Smooth muscle cell (in vitro differentiated cells): ENCODE data around the gene ZNF577. TPM values are rescaled to one million over a fixed set of nuclear protein-coding genes. Genes with fewer than 3 reads are reported as not detected.
A peak's percentile ranks its signal among the peaks of the same experiment; 100 is the strongest.

Experiments used
- DNase-seq: peaks from one replicate; lab custom pipeline; 2025; ENCODE audit not compliant: unreplicated experiment; lab: John Stamatoyannopoulos, UW
- H2AFZ ChIP-seq: fragments of 200-600 bp; sonication (generic); 2 replicates; pipeline ENCODE4 v1.6.0; 2016; ENCODE audit warnings: antibody characterized with exemption, low read depth, mild to moderate bottlenecking
- H3F3A ChIP-seq: fragments of 200-600 bp; sonication (generic); 2 replicates; pipeline ENCODE4 v1.6.0; 2017; ENCODE audit warnings: antibody characterized with exemption, low read depth
- H3K27ac ChIP-seq: fragments of 200-600 bp; sonication (generic); 2 replicates; pipeline ENCODE4 v1.5.1; 2016; ENCODE audit warnings: low read depth, mild to moderate bottlenecking
- H3K27me3 ChIP-seq: fragments of 200-600 bp; sonication (generic); 2 replicates; pipeline ENCODE4 v1.6.1; 2016; ENCODE audit warnings: low read depth, mild to moderate bottlenecking
- H3K36me3 ChIP-seq: fragments of 200-600 bp; sonication (generic); 2 replicates; pipeline ENCODE4 v1.5.1; 2016; ENCODE audit warnings: low read depth
- H3K4me1 ChIP-seq: fragments of 200-600 bp; sonication (generic); 2 replicates; pipeline ENCODE4 v1.5.1; 2016; ENCODE audit warnings: low read depth
- H3K4me2 ChIP-seq: fragments of 200-600 bp; sonication (generic); 2 replicates; pipeline ENCODE4 v1.6.0; 2016; ENCODE audit warnings: mild to moderate bottlenecking
- H3K4me3 ChIP-seq: fragments of 200-600 bp; sonication (generic); 2 replicates; pipeline ENCODE4 v1.5.1; 2016; ENCODE audit warnings: mild to moderate bottlenecking
- H3K79me2 ChIP-seq: fragments of 200-600 bp; sonication (generic); 2 replicates; pipeline ENCODE4 v1.6.0; 2016; ENCODE audit warnings: low read depth, mild to moderate bottlenecking
- H3K9ac ChIP-seq: fragments of 200-600 bp; sonication (generic); 2 replicates; pipeline ENCODE4 v1.6.0; 2016; ENCODE audit warnings: low read depth
- H3K9me3 ChIP-seq: fragments of 200-600 bp; sonication (generic); replicated peaks from 2 replicates; pipeline ENCODE4 v1.5.1; 2016; ENCODE audit warnings: low read depth
- H4K20me1 ChIP-seq: fragments of 200-600 bp; sonication (generic); 2 replicates; pipeline ENCODE4 v1.6.0; 2016; ENCODE audit warnings: low read depth
- WGBS: methylation state at CpG from one replicate; pipeline ENCODE4 v1.1.7; 2016; ENCODE audit warnings: low lambda C conversion rate; 5-methylcytosine and 5-hydroxymethylcytosine counted together
- polyA plus RNA-seq: library from polyadenylated mRNA; unstranded; fragments of >200 nt; fragmentation: Nextera tagmentation; extraction: Ambion mirVana; gene quantifications from 2 replicates; pipeline ENCODE4 v1.2.1, GENCODE V29; 2016
- total RNA-seq: library from RNA; depleted of rRNA; stranded (reverse); fragments of >200 nt; gene quantifications from 2 replicates; pipeline ENCODE4 v1.2.3, GENCODE V29; 2014
- TF ChIP-seq, protein P1 (sequence below): fragments of 200-600 bp; sonication (generic); IDR thresholded peaks from 2 replicates; pipeline ENCODE4 v1.5.1; 2017; ENCODE audit warnings: borderline replicate concordance, mild to moderate bottlenecking, antibody characterized with exemption; ENCODE audit not compliant: insufficient read depth, poor library complexity, severe bottlenecking

Gene ZNF577
- total and polyA plus RNA-seq, 2 experiments from 2014 or later, result 4.8 to 5.8 TPM

DNA sequence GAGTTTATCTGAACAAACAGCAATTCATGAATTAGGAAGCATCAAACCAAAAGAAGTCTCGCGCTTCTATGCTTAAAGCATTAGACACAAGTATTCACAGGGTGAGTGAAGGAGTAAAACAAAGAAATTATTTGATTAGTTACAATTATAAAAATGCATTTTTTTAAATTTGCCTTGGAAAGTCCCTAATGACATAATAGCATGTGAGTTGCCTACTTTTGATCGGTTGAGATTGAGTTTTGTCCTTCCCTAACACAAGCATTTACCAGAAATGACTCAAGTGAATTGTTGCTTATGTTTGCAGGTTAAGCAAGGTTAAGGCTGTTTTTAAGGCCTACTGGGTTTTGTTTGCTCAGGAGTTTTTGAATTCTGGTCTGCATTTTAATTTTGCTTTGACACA lies 17.5 kb upstream of the ZNF577 start:
- H3K9me3 ChIP-seq, result peaks cover 8% of the 10 kb centered on the region
- peak overlapping the region; percentile 95 for H2AFZ ChIP-seq
- H3K79me2 ChIP-seq, result peaks cover 40% of the 10 kb centered on the region
- DNase-seq, result no peak
- no peaks in the 10 kb centered on the region for H3F3A ChIP-seq
- H3K36me3 ChIP-seq, result no peaks in the 10 kb centered on the region
- H3K4me2 ChIP-seq, result peak overlapping the region; percentile 86
- peak overlapping the region; percentile 87 for H3K4me3 ChIP-seq
- H3K27me3 ChIP-seq, result no peaks in the 10 kb centered on the region
- no peak overlapping the region for H3K27ac ChIP-seq
- H3K9ac ChIP-seq, result no peak overlapping the region
- TF ChIP-seq, protein P1, sequence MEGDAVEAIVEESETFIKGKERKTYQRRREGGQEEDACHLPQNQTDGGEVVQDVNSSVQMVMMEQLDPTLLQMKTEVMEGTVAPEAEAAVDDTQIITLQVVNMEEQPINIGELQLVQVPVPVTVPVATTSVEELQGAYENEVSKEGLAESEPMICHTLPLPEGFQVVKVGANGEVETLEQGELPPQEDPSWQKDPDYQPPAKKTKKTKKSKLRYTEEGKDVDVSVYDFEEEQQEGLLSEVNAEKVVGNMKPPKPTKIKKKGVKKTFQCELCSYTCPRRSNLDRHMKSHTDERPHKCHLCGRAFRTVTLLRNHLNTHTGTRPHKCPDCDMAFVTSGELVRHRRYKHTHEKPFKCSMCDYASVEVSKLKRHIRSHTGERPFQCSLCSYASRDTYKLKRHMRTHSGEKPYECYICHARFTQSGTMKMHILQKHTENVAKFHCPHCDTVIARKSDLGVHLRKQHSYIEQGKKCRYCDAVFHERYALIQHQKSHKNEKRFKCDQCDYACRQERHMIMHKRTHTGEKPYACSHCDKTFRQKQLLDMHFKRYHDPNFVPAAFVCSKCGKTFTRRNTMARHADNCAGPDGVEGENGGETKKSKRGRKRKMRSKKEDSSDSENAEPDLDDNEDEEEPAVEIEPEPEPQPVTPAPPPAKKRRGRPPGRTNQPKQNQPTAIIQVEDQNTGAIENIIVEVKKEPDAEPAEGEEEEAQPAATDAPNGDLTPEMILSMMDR, result no peak
- no peaks in the 10 kb centered on the region for H3K4me1 ChIP-seq
- H4K20me1 ChIP-seq, result no peaks in the 10 kb centered on the region
- WGBS, result 38% methylated on average over 3 of the region's 3 CpGs

DNA sequence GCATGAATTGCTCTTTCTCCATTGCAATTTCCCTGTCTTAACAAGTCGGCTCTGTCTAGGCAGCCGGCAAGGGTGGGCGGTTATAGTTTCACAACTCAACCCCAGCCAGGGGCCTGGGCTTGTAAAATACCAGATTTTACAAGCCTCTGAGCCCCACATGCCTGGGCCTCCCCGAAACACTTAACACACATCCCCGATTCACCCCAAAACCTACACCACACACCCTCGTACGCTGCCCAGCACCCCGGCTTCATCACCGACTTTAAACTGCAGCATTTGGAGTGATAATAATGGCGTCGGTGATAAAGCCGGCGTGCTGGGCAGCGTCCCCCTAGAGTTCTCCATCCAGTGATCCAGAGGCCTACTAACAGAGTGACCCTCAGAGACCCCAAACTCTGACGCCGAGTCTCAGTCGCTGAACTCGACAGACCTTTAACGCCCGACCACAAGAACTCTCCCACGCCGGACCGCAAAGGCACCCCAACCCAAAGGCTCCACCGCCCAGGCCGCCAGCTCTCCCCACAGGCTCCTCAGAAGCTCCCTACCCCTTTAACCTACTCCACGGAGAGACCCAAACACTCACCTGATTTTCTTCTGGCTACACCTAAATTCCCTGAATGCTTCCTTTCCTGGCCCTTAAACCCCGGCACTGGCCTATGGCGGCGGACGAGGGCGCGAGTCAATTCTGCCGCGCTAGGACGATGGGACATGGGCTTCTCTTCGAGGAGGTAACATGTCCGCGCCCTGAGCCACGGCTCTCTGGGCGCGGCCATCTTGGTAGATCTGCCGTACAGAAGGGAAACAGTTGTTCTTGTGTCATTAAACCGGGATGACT lies 16.8 kb upstream of the ZNF577 start, which contains the start of gene ZNF649:
TSS of gene ZNF649 (minus strand) at position 687 of the 835 bp plus-strand sequence. CDS start 4,910 bp downstream, outside the sequence.
- peak within 1 kb of the TSS; percentile 95 for H2AFZ ChIP-seq
- H3K36me3 ChIP-seq, result peaks cover 6% of the 10 kb centered on the region
- H3K27ac ChIP-seq, result peak within 1 kb of the TSS; percentile 45
- peaks cover 47% of the 10 kb centered on the region for H3K79me2 ChIP-seq
- DNase-seq, result peak; percentile 22
- peak within 1 kb of the TSS; percentile 71 for H3K9ac ChIP-seq
- no peaks in the 10 kb centered on the region for H3K27me3 ChIP-seq
- H3K4me1 ChIP-seq, result no peaks in the 10 kb centered on the region
- WGBS, result 1% methylated on average over 43 of the region's 43 CpGs
- TF ChIP-seq, protein P1, result no peak
- peak within 1 kb of the TSS; percentile 87 for H3K4me3 ChIP-seq
- no peaks in the 10 kb centered on the region for H3F3A ChIP-seq
- H3K4me2 ChIP-seq, result peak within 1 kb of the TSS; percentile 86
- H3K9me3 ChIP-seq, result peaks cover 13% of the 10 kb centered on the region
- no peaks in the 10 kb centered on the region for H4K20me1 ChIP-seq

DNA sequence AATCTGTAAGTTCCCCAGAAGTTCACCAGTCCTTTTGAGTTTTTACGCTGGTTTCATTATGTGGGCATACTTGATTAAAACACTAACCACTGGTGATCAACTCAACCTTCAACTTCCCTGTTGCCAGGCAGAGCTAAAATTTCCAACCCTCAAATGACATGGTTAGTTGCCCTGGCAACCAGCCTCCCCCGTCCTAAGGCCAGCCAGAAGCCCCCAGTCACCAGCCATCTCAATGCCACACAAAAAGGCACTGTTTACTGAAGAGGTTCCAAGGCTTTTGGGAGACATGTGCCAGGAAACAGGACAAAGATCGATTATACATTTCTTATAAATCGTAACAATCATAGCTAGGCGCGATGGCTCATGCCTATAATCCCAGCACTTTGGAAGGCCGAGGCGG lies 15.4 kb upstream of the ZNF577 start:
- Histone ChIP-seq H3K9me3 (peaks cover 18% of the 10 kb centered on the region), H3K27ac (no peak overlapping the region), H3F3A (no peaks in the 10 kb centered on the region), H2AFZ (no peak overlapping the region), H3K9ac (no peak overlapping the region), H4K20me1 (no peaks in the 10 kb centered on the region), H3K79me2 (peaks cover 47% of the 10 kb centered on the region), H3K36me3 (peaks cover 16% of the 10 kb centered on the region), H3K4me1 (no peaks in the 10 kb centered on the region), H3K4me2 (peak overlapping the region; percentile 86), H3K4me3 (peak overlapping the region; percentile 87), H3K27me3 (no peaks in the 10 kb centered on the region)
- WGBS, result 86% methylated on average over 8 of the region's 8 CpGs
- no peak for DNase-seq
- TF ChIP-seq, protein P1, result no peak
